Spleen (tissue), 11 donors: Measurements from ENCODE around the gene U2SURP. TPM values are rescaled to one million over a fixed set of nuclear protein-coding genes. Genes with fewer than 3 reads are reported as not detected.

Experiments used
- DNase-seq: peaks from one replicate; pipeline ENCODE4 v3.0.0-alpha.2; 2020
- H3K27ac ChIP-seq, 8 donors: fragments of 200-600 bp; sonication (generic) in 7 of 8; 1 replicate in 4 of 8; 2 replicates in 4 of 8; pipeline versions ENCODE4 v1.5.0 to v1.8.0; 2016 to 2021; ENCODE audit warnings: inconsistent platforms in 4 of 8, mild to moderate bottlenecking in 4 of 8, moderate library complexity in 1 of 8
- H3K27me3 ChIP-seq, 7 donors: fragments of 200-600 bp; sonication (generic) in 6 of 7; replicated peaks in 1 of 7; 1 replicate in 4 of 7; 2 replicates in 3 of 7; pipeline versions ENCODE4 v1.5.0 to v1.8.0; 2016 to 2021; ENCODE audit warnings: inconsistent platforms in 3 of 7, mild to moderate bottlenecking in 1 of 7
- H3K36me3 ChIP-seq, 6 donors: fragments of 200-600 bp; sonication (generic) in 5 of 6; 1 replicate in 4 of 6; 2 replicates in 2 of 6; pipeline versions ENCODE4 v1.5.0 to v1.8.0; 2016 to 2021; ENCODE audit warnings: inconsistent platforms in 2 of 6
- H3K4me1 ChIP-seq, 6 donors: fragments of 200-600 bp; sonication (generic) in 5 of 6; 1 replicate in 3 of 6; 2 replicates in 3 of 6; pipeline versions ENCODE4 v1.5.0 to v1.8.0; 2016 to 2021; ENCODE audit warnings: inconsistent platforms in 3 of 6
- H3K4me3 ChIP-seq, 8 donors: fragments of 200-600 bp; sonication (generic) in 7 of 8; 1 replicate in 4 of 8; 2 replicates in 4 of 8; pipeline versions ENCODE4 v1.5.0 to v1.8.0; 2016 to 2021; ENCODE audit warnings: inconsistent platforms in 4 of 8, mild to moderate bottlenecking in 4 of 8, moderate library complexity in 2 of 8
- H3K9me3 ChIP-seq, 8 donors: fragments of 200-600 bp; sonication (generic) in 7 of 8; 1 replicate in 4 of 8; 2 replicates in 4 of 8; pipeline versions ENCODE4 v1.5.0 to v1.8.0; 2016 to 2021; ENCODE audit warnings: inconsistent platforms in 4 of 8
- CTCF ChIP-seq, 11 experiments: fragments of 200-600 bp in 7 of 11; fragments of 450-650 bp in 4 of 11; sonication (generic) in 4 of 11; IDR thresholded peaks in 8 of 11; conservative IDR thresholded peaks in 3 of 11; 1 replicate in 7 of 11; 2 replicates in 4 of 11; pipeline versions ENCODE4 v1.4.0 to v1.8.0; 2016 to 2021; ENCODE audit warnings: antibody characterized with exemption in 11 of 11, inconsistent platforms in 4 of 11, mild to moderate bottlenecking in 1 of 11
- POLR2A ChIP-seq, 3 donors: fragments of 450-650 bp; IDR thresholded peaks; one replicate each; pipeline ENCODE4 v1.5.1; 2017; ENCODE audit warnings: antibody characterized with exemption in 3 of 3, mild to moderate bottlenecking in 1 of 3
- POLR2AphosphoS5 ChIP-seq, 3 donors: sonication (generic); formaldehyde crosslinking; IDR thresholded peaks; one replicate each; pipeline ENCODE4 v1.5.1; 2017; ENCODE audit warnings: antibody characterized with exemption in 3 of 3
- WGBS, 5 donors: extraction: QIAGEN DNeasy Blood & Tissue Kit in 3 of 5; methylation state at CpG; one replicate each; pipeline versions ENCODE4 v1.1.5 to v1.1.7; 2013 to 2018; 5-methylcytosine and 5-hydroxymethylcytosine counted together
- intact Hi-C: fragments of 100-400 bp; cut with DNase I; formaldehyde crosslinking; loops from one replicate; pipeline ENCODE4 v1.15.0; 2023; ENCODE audit warnings: low total_unique reads
- polyA plus RNA-seq, 3 donors: library from polyadenylated mRNA; stranded (reverse); fragments of 200-250 nt; gene quantifications; one replicate each; pipeline ENCODE4 v1.2.1, GENCODE V29; 2013
- total RNA-seq, 7 donors: library from RNA; depleted of rRNA in 3 of 7; stranded (reverse); fragments of >200 nt in 3 of 7; fragmentation: NEBNext Ultra II Directional in 4 of 7; extraction: Animal tissue kit (Norgen Biotek cat#: 25700) in 4 of 7; gene quantifications; one replicate each; pipeline versions ENCODE4 v1.1.0 to v1.2.1, GENCODE V29; 2016 to 2021
- donor health status: healthy with polysubstance abuse.
- donor health status: DM: no; HTN: no; CAD: no; lungs with moderate emphysema.
- donor health status: DM: no; HTN: no; CAD: no.
- donor health status: Bipolar disorder and iron deficiency.
- donor health status: healthy.
- donor health status: DM: no; HTN: no; CAD: no.
- donor health status: DM: yes; HTN: yes; CAD: no.

The U2SURP gene
- total and polyA plus RNA-seq, 10 donors, result 29.7 to 130 (median 94.6) TPM

GRCh38 chr3:143064777-143065176, 63.4 kb downstream of the U2SURP start:
- H3K27ac ChIP-seq, result no peak overlapping the region
- peaks cover 0 to 5% (median 0%) of the 10 kb centered on the region in 6 donors for H3K36me3 ChIP-seq
- TF ChIP-seq POLR2A (IDR thresholded peaks at IDR 0.05) (no peak), CTCF (IDR thresholded peaks at IDR 0.05 in 8 of 11, conservative IDR thresholded peaks at IDR 0.05 in 3 of 11) (no peak), POLR2AphosphoS5 (IDR thresholded peaks at IDR 0.05) (no peak)
- DNase-seq, result no peak
- no peaks in the 10 kb centered on the region for H3K9me3 ChIP-seq
- H3K4me3 ChIP-seq, result no peak overlapping the region
- WGBS, 5 donors, result 87 to 94% (median 89%) methylated on average over 5 of the region's 5 CpGs
- intact Hi-C loops, result no loop called here
- H3K4me1 ChIP-seq, result peaks cover 0 to 12% (median 0%) of the 10 kb centered on the region in 6 donors
- H3K27me3 ChIP-seq, result no peaks in the 10 kb centered on the region

GRCh38 chr3:143065364-143065763, 64.0 kb downstream of the U2SURP start:
- TF ChIP-seq POLR2AphosphoS5 (IDR thresholded peaks at IDR 0.05) (peak in 1 of 3 donors; percentile 42), CTCF (IDR thresholded peaks at IDR 0.05 in 8 of 11, conservative IDR thresholded peaks at IDR 0.05 in 3 of 11) (no peak)
- peaks cover 0 to 5% (median 0%) of the 10 kb centered on the region in 6 donors for H3K36me3 ChIP-seq
- intact Hi-C loops, result no loop called here
- H3K4me1 ChIP-seq, result peaks cover 0 to 11% (median 0%) of the 10 kb centered on the region in 6 donors
- H3K27ac ChIP-seq, result no peak overlapping the region
- H3K9me3 ChIP-seq, result no peaks in the 10 kb centered on the region
- DNase-seq, result no peak
- H3K4me3 ChIP-seq, result no peak overlapping the region
- H3K27me3 ChIP-seq, result no peaks in the 10 kb centered on the region
- WGBS, 5 donors, result 95 to 97% (median 96%) methylated on average over 2 of the region's 2 CpGs

GRCh38 chr3:143066033-143066432, 64.7 kb downstream of the U2SURP start:
- WGBS, 5 donors, result 87 to 95% (median 92%) methylated on average over 4 of the region's 4 CpGs
- H3K9me3 ChIP-seq, result no peaks in the 10 kb centered on the region
- H3K36me3 ChIP-seq, result peaks cover 0 to 5% (median 0%) of the 10 kb centered on the region in 6 donors
- H3K4me3 ChIP-seq, result no peak overlapping the region
- no peaks in the 10 kb centered on the region for H3K27me3 ChIP-seq
- intact Hi-C loops, result no loop called here
- peaks cover 0 to 5% (median 0%) of the 10 kb centered on the region in 6 donors for H3K4me1 ChIP-seq
- H3K27ac ChIP-seq, result no peak overlapping the region
- no peak for TF ChIP-seq POLR2A (IDR thresholded peaks at IDR 0.05)
- no peak for TF ChIP-seq POLR2AphosphoS5 (IDR thresholded peaks at IDR 0.05)
- no peak for TF ChIP-seq CTCF (IDR thresholded peaks at IDR 0.05 in 8 of 11, conservative IDR thresholded peaks at IDR 0.05 in 3 of 11)
- DNase-seq, result no peak

GRCh38 chr3:143067201-143067600, 65.8 kb downstream of the U2SURP start:
- Histone ChIP-seq H3K4me3 (no peak overlapping the region), H3K27me3 (no peaks in the 10 kb centered on the region), H3K9me3 (no peaks in the 10 kb centered on the region), H3K27ac (no peak overlapping the region), H3K4me1 (no peaks in the 10 kb centered on the region), H3K36me3 (no peaks in the 10 kb centered on the region)
- intact Hi-C loops, result no loop called here
- TF ChIP-seq POLR2A (IDR thresholded peaks at IDR 0.05) (no peak), CTCF (IDR thresholded peaks at IDR 0.05 in 8 of 11, conservative IDR thresholded peaks at IDR 0.05 in 3 of 11) (no peak), POLR2AphosphoS5 (IDR thresholded peaks at IDR 0.05) (no peak)
- 89 to 96% (median 91%) methylated on average over 3 of the region's 3 CpGs for WGBS, 5 donors
- no peak for DNase-seq
